GM19467 (cell line): ENCODE results near the gene NDEL1.

Experiments used
- ATAC-seq: cut with Tn5 transposase; IDR thresholded peaks from one replicate; pipeline ENCODE4 v1.9.1; 2021; ENCODE audit warnings: mild to moderate bottlenecking, moderate library complexity; ENCODE audit not compliant: unreplicated experiment

NDEL1 gene

DNA sequence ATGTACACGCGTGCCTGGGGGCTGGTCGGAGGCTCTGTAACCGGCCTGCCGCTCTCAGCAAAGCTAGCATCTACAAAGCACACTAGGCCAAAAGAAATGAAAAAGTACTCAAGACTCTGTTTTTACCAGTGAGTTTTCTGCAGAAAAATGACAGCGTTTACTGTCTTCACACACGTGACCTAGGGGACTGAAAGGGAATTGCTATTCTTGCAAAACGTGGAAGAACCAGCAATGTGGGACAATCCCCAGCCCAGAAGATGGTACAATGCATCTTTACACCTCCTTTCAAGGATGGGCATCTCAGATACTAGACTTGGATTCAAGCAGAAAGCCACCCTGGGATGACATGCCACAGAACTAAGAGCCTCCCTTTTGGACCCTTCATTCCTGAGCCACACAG, 41.5 kb downstream of the NDEL1 start:
- no peak for ATAC-seq

DNA sequence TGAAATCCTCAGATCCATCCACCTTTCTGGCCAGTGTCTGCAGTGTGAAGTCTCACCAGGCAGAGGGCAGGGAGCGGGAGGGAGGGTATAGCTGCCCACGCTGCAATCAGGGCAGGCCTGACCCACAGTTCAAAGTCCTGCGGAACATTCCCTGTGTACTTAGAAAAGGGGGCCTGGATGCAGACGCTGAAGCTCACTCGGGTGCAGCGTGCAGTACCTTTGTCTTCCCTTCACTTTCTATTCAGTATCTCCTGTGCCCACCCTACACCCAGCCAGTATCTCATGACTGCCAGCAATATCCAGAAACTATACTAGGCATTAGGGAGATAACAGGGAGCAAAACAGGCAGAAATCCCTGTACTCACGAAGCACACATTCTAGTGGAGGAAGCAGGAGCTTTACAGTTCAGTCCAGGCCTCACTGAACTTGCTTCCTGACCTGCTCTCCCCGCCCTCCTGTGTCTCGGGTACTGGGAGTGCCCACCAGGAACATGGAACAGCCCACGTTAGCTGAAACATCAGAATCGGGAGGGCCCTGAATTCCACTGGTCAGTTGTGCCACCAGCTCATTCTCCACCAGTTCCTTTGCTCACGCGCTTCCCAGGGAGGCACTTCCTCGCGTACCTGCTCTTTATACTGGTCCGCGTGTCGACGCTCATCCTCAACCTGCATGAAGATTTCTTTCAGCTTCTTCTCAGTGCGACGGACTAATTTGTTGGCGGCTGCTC, 42.2 kb downstream of the NDEL1 start:
- ATAC-seq: no peak

GRCh38 chr17:8479431-8479947, 43.8 kb downstream of the NDEL1 start:
- ATAC-seq: no peak

DNA sequence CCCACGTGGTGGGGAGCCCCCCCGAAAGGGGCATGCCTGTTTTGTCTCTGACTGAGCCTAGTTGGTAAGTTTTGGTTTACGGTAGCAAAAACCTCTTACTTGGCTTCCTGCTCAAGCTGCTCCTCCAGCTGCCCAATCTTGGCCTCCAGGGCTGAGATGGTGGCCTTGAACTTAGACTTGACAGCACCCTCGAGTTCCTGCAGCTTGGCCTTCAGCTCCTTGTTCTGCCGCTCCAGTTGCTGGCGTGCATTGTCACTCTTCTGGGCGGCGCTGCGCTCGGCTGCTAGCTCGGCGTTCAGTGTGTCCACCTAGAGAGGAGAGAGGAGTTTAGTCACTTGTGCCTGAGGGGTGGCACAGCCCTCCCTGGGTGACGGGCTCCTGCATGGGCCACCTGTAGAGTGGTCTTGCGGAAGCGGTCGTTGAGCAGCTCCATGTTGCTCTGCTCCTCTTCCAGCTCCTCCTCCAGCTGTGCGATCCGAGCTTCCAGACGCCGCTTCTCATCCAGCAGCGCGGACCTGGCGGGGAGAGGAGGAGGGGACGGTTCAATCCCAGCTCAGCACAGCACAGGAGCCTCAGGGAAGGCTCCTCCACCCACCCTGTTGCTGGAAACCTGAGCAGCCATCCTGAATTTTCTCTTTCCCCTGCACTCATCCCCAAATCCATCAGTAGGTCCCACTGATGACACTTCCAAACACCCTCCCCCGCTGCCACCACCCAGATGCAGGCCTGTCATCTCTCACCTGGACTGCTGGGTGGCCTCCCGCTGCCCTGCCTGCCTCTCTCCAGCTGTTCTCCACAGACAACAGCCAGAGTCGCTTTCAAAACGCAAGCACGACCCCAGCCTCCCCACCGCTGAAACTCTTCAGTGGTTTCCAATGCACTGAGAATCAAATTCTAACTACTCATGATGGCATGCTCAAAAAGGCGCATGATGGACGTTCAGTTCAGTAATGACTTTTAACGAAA, 44.6 kb downstream of the NDEL1 start:
- no peak for ATAC-seq

DNA sequence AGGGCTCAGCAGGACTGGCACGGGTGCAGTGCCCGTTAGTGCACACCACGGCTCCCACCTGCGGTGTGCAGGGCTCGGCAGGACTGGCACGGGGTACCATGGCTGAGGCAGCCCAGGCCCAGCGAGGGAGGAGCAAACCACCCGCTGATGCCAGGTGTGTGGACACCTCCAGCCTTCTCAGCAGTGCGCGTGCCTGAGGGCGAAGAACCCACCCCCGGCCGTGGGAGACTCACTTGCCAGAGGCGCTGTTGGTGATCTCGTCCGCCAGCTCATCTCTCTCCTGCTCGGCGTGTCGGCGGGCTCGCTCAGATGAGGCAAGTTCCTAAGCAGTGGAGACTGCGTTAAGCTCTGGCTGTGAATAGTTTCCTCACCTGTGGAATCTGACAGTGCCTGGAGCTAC, 45.4 kb downstream of the NDEL1 start:
- no peak for ATAC-seq

- ATAC-seq: no peak
Observed at GRCh38 chr17:8481703-8482102, 46.0 kb downstream of the NDEL1 start.

GRCh38 chr17:8482546-8482945, 46.9 kb downstream of the NDEL1 start:
- ATAC-seq: no peak

DNA sequence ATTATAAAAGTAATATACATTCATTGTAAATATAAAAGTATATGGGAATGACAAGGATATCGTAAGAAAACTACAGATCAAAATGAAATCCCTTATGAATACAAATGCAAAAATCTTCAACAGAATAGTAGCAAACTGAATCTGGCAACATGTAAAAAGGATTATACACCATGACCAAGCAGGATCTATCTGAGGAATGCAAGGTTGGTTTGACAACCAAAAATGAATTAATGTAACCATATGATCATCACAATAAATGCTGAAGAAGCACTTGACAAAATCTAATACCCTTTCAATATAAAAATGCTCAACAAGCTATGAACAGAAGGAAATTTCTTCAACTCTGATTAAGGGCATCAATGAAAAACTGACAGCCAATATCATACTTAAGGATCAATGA, 48.8 kb downstream of the NDEL1 start:
- no peak for ATAC-seq

DNA sequence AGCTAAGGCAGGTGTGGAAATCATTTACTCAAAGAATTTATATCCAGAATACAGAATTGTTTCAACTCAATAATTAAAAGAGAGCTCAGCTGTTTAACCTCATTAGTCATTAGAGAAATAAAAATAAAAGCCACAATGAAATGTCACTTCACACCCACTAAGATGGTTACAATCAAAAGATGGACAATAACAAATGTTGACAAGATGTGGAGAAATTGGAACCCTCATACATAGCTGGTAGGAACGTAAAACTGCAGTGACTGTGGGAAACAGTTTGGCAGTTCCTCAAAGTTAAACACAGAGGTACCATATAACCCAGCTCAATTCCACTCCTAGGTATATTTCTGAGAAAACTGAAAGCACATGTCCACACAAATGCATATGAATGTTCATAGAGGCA, 49.8 kb downstream of the NDEL1 start:
- ATAC-seq: no peak

- ATAC-seq: no peak
Observed at GRCh38 chr17:8487130-8487645, 51.5 kb downstream of the NDEL1 start.

- ATAC-seq: no peak
Observed at GRCh38 chr17:8487743-8488142, 52.1 kb downstream of the NDEL1 start.

DNA sequence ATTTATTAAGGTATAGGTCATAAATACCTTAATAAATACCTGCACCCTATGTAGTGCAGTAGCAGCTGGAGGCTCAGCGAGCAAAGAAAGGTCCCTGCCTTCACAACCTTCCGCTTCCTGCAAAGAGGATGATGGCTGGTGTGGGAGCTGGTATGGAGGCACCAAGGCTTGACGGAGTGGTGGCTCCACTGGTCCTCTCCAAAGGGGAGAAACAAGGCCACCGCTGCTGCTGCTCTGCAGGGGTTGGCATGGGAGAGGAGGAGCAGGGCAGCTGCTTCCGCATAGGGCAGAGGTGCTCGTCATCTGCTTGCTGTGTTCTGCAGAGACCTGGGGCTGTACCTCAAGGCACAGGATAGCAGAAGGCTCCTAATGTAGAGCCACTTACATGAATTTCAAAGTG, 52.8 kb downstream of the NDEL1 start:
- ATAC-seq: no peak

DNA sequence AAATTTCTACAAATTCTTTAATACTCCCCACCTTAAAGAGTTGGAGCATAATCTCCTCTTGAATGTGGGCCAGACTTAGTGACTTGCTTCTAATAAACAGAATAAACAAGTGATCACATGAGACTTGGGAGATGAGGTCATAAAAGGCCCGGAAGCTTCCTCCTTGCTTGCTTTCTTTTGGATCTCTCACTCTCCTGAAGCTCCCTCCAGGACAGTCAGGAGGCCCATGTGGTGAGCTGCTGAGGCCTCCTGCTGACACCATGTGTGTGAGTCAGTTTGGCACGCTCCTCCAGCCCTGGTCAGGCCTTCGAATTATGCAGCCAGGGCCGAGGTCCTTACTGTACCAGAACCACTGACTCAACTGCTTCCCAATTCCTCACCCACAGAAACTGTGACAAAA, 53.2 kb downstream of the NDEL1 start:
- no peak for ATAC-seq

- ATAC-seq: no peak
Observed at GRCh38 chr17:8489841-8490240, 54.2 kb downstream of the NDEL1 start.

DNA sequence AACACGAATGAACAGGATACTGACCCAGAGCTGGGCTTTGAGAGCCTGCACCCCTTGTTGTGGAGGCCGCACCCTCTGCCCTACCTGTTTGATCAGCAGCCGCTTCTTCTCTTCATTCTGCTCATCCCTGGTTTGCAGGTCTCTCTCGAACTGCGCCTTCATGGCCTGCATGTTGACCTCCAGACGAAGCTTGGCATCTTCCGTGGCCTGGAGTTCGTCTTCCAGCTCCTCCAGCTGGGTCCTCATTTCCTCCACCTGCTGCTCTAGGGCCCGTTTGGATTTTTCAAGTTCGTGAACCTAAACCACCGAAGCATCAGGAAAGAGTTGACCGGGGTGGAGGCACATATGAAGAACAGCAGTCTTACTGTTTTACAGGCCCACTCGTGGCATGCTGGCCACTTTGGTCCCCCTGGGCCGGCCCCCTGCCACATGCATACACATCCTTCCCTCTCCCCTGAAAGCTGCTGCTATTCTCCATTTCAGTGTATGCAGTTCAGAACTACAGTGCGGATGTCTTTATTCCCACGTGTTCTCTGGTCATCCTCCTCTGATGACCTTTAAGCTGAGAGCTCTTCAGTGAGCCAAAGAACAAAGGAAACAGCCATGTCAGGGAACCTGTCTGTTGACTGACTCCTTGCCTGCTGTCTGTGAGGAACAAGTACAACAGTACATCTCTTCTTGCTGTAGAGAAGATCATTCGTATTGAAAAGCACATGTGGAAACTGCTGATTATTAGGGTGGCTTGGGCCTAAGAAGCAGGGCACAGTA, 54.8 kb downstream of the NDEL1 start:
- no peak for ATAC-seq

GRCh38 chr17:8492121-8492520, 56.4 kb downstream of the NDEL1 start:
- ATAC-seq: no peak

GRCh38 chr17:8494021-8494420, 58.3 kb downstream of the NDEL1 start:
- ATAC-seq: no peak

DNA sequence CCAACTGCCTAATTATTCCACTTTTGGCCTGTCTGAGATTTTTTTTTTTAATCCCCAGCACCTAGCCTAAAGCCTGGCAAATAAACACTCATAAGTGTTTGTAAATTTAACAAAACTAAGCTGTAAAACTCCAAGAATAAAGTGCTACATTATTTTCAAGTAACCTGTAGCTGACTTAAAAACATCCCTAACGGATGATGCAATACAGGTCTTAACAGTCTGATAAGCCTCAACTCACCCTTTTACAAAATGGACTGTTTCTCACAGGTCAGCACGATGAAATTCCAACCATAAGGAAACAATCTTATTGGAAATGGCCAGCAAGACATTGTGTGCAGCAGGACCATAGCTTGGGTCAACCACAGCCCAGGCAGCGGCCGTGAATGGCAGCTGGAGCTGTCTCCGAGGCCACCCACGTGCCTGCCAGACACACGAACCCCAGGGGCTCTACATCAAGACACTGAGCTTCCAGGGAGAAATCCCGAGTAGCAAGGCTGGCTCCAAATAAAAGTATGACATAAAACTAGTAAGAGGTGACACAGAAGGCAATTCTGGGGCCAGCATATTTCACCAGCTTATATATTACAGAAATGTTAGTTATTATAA, 58.9 kb downstream of the NDEL1 start:
- ATAC-seq: no peak

- no peak for ATAC-seq
Observed at GRCh38 chr17:8496081-8496480, 60.4 kb downstream of the NDEL1 start.

DNA sequence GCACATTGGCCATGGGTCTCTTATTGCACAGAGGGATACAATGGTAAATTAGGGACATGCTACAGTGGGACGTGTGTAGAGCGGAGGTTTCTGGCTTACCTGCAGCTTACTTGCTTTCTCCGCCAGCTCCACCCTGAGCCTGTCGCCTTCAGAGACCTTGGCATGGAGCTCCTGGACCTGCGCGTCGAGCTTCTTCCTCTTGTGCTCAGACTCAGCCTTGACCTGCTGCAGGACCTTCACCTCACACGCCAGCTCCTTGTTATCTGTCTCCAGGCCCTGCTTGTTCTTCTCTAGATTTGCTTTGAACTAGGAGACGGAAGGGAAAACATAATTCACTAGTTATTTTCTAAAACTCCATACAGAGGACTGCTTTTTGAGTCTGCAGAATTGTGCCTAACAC, 63.5 kb downstream of the NDEL1 start:
- ATAC-seq: no peak

DNA sequence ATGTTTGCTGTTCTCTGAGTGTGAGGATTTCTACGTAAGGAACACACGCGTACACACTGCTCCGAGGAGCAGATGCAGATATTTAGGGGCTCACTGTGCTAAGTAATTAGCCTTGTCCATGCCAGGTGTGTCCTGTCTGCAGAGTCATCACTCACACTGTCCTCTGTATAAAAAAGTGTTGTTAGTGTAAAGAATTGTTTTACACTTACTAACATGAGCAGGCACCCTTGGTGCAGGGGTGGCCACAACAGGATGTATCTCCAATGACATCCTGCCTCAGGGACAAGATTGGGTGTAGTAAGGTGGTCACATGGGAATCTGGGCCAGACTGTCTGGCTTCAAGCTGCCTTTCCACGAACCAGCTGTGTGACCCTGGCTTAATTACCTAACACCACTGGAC, 63.9 kb downstream of the NDEL1 start:
- ATAC-seq: no peak
